Measurements from ENCODE around the gene RFX7.

The RFX7 gene

GRCh38 chr15:56236197-56236596 lies 7.5 kb downstream of the RFX7 start:
- Histone ChIP-seq H3K27ac (ENCODE audit: low read depth, low read length) (no peak overlapping the region), H3K36me3 (ENCODE audit: low read length) (peaks cover 53% of the 10 kb centered on the region), H3K27me3 (ENCODE audit: low read length) (no peaks in the 10 kb centered on the region), H3K79me2 (ENCODE audit: insufficient read depth, low read length) (peaks cover 100% of the 10 kb centered on the region), H3K9me2 (replicated peaks; ENCODE audit: insufficient read depth, low read length) (no peaks in the 10 kb centered on the region), H3K9ac (ENCODE audit: low read length) (no peak overlapping the region), H3F3A (ENCODE audit: insufficient read depth) (peaks cover 5% of the 10 kb centered on the region; the same call in 1 of the 2 replicates), H3K4me2 (ENCODE audit: low read depth, low read length, poor library complexity, severe bottlenecking) (no peak overlapping the region), H3K4me3 (ENCODE audit: insufficient read depth, low read length, poor library complexity, severe bottlenecking) (no peak overlapping the region), H2AFZ (ENCODE audit: low read depth, low read length, severe bottlenecking) (no peak overlapping the region), H4K20me1 (ENCODE audit: low read depth, low read length) (peaks cover 4% of the 10 kb centered on the region; the same call in 1 of the 2 replicates), H3K9me3 (ENCODE audit: insufficient read depth, low read length) (peaks cover 28% of the 10 kb centered on the region; the same call in 1 of the 2 replicates)
- no peak for TF ChIP-seq EZH2phosphoT487 (conservative IDR thresholded peaks at IDR 0.05; ENCODE audit: low read length)
- no peak for TF ChIP-seq CTCF (IDR thresholded peaks at IDR 0.05; ENCODE audit: insufficient read depth, low read length, poor library complexity, severe bottlenecking)

DNA sequence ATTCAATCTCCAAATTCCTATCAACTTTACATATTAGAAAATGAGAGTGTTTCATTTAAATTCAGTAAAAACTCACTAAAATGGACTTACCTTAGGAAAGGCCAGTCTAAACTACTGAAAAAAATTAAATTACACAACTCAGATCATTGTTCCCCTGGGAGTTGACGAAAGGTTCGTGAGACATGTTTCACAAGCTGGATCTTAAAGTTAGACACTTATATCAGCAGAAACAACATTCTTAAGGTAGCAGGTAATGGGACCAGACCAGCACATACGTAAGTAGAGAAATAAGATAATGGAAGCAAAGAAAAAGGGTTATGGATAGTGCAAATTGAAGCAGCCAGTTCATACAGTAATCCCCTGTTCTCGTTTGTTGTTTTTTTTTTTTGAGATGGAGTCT lies 8.9 kb downstream of the RFX7 start:
- Histone ChIP-seq H3K4me2 (ENCODE audit: low read depth, low read length, poor library complexity, severe bottlenecking) (no peak overlapping the region), H4K20me1 (ENCODE audit: low read depth, low read length) (0 out of 2 replicates have a peak, but pooled peaks cover 4% of the 10 kb centered on the region), H3K36me3 (ENCODE audit: low read length) (peaks cover 67% of the 10 kb centered on the region), H2AFZ (ENCODE audit: low read depth, low read length, severe bottlenecking) (no peak overlapping the region), H3K9me2 (replicated peaks; ENCODE audit: insufficient read depth, low read length) (no peaks in the 10 kb centered on the region), H3K79me2 (ENCODE audit: insufficient read depth, low read length) (peaks cover 100% of the 10 kb centered on the region), H3F3A (ENCODE audit: insufficient read depth) (no peaks in the 10 kb centered on the region), H3K9ac (ENCODE audit: low read length) (no peak overlapping the region), H3K9me3 (ENCODE audit: insufficient read depth, low read length) (peaks cover 33% of the 10 kb centered on the region; the same call in 1 of the 2 replicates), H3K27ac (ENCODE audit: low read depth, low read length) (no peak overlapping the region), H3K4me3 (ENCODE audit: insufficient read depth, low read length, poor library complexity, severe bottlenecking) (no peak overlapping the region), H3K27me3 (ENCODE audit: low read length) (no peaks in the 10 kb centered on the region)
- TF ChIP-seq EZH2phosphoT487 (conservative IDR thresholded peaks at IDR 0.05; ENCODE audit: low read length) = no peak
- TF ChIP-seq CTCF (IDR thresholded peaks at IDR 0.05; ENCODE audit: insufficient read depth, low read length, poor library complexity, severe bottlenecking) = no peak

- 0 out of 2 replicates have a peak, but pooled peaks cover 4% of the 10 kb centered on the region for H4K20me1 ChIP-seq (ENCODE audit: low read depth, low read length)
- H3K79me2 ChIP-seq (ENCODE audit: insufficient read depth, low read length) = peaks cover 99% of the 10 kb centered on the region
- H2AFZ ChIP-seq (ENCODE audit: low read depth, low read length, severe bottlenecking) = no peak overlapping the region
- TF ChIP-seq EZH2phosphoT487 (conservative IDR thresholded peaks at IDR 0.05; ENCODE audit: low read length) = no peak
- peaks cover 77% of the 10 kb centered on the region for H3K36me3 ChIP-seq (ENCODE audit: low read length)
- no peak overlapping the region for H3K4me3 ChIP-seq (ENCODE audit: insufficient read depth, low read length, poor library complexity, severe bottlenecking)
- H3F3A ChIP-seq (ENCODE audit: insufficient read depth) = no peaks in the 10 kb centered on the region
- no peak overlapping the region for H3K4me2 ChIP-seq (ENCODE audit: low read depth, low read length, poor library complexity, severe bottlenecking)
- H3K9me3 ChIP-seq (ENCODE audit: insufficient read depth, low read length) = peaks cover 37% of the 10 kb centered on the region; the same call in 1 of the 2 replicates
- H3K9ac ChIP-seq (ENCODE audit: low read length) = no peak overlapping the region
- no peaks in the 10 kb centered on the region for H3K9me2 ChIP-seq (replicated peaks; ENCODE audit: insufficient read depth, low read length)
- no peaks in the 10 kb centered on the region for H3K27me3 ChIP-seq (ENCODE audit: low read length)
- no peak overlapping the region for H3K27ac ChIP-seq (ENCODE audit: low read depth, low read length)
Measured at GRCh38 chr15:56233549-56233948, 10.1 kb downstream of the RFX7 start.

GRCh38 chr15:56232058-56232457 lies 11.6 kb downstream of the RFX7 start:
- Histone ChIP-seq H3K9me2 (replicated peaks; ENCODE audit: insufficient read depth, low read length) (no peaks in the 10 kb centered on the region), H3K4me3 (ENCODE audit: insufficient read depth, low read length, poor library complexity, severe bottlenecking) (no peak overlapping the region), H3K9me3 (ENCODE audit: insufficient read depth, low read length) (peaks cover 43% of the 10 kb centered on the region; the same call in 1 of the 2 replicates), H3K4me2 (ENCODE audit: low read depth, low read length, poor library complexity, severe bottlenecking) (no peak overlapping the region), H3K79me2 (ENCODE audit: insufficient read depth, low read length) (peaks cover 99% of the 10 kb centered on the region), H3F3A (ENCODE audit: insufficient read depth) (no peaks in the 10 kb centered on the region), H4K20me1 (ENCODE audit: low read depth, low read length) (no peaks in the 10 kb centered on the region), H3K9ac (ENCODE audit: low read length) (no peak overlapping the region), H3K36me3 (ENCODE audit: low read length) (peaks cover 86% of the 10 kb centered on the region), H2AFZ (ENCODE audit: low read depth, low read length, severe bottlenecking) (no peak overlapping the region), H3K27ac (ENCODE audit: low read depth, low read length) (no peak overlapping the region), H3K27me3 (ENCODE audit: low read length) (no peaks in the 10 kb centered on the region)
- no peak for TF ChIP-seq CTCF (IDR thresholded peaks at IDR 0.05; ENCODE audit: insufficient read depth, low read length, poor library complexity, severe bottlenecking)
- no peak for TF ChIP-seq EZH2phosphoT487 (conservative IDR thresholded peaks at IDR 0.05; ENCODE audit: low read length)

Measured in SU-DHL-6 (cell line).